Mucosa of gallbladder (tissue), 1 donor: ENCODE results near the gene ATP11C. TPM values are rescaled to one million over a fixed set of nuclear protein-coding genes. Genes with fewer than 3 reads are reported as not detected.

Experiments used
- DNase-seq: peaks from one replicate; pipeline ENCODE4 v3.0.0-alpha.2; 2020; ENCODE audit warnings: low spot score
- total RNA-seq: library from RNA; stranded (reverse); gene quantifications from one replicate; pipeline ENCODE4 v1.2.1, GENCODE V29; 2021
- donor health status: DM: no; HTN: no; CAD: no.

Gene ATP11C
- total RNA-seq, 1 donor from 2014 or later: 9.3 TPM

GRCh38 chrX:139804482-139804881, 128.4 kb downstream of the ATP11C start:
- DNase-seq: no peak

GRCh38 chrX:139803224-139803623, 129.6 kb downstream of the ATP11C start:
- no peak for DNase-seq

GRCh38 chrX:139802048-139802447, 130.8 kb downstream of the ATP11C start:
- DNase-seq: no peak

- DNase-seq: no peak
Measured at GRCh38 chrX:139801397-139801813, 131.4 kb downstream of the ATP11C start.

DNA sequence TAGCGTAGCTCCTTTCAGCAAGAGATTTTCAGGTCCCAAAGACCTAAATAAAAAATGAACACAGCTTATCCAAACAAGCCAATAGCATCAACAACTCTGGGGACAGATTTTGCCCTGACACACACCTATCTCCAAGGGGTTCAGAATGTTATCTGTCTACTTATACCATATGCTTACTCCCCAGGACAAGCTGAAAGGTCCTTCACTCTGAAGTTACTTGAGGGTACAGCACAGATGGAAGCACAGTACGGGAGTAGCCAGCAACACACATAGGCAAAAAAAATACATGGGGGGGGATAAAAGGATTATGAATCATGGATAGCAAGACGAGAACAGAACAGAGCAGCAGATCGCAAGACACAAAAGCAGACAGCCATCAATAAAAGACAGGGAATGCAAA, 134.2 kb downstream of the ATP11C start:
- DNase-seq: no peak

DNA sequence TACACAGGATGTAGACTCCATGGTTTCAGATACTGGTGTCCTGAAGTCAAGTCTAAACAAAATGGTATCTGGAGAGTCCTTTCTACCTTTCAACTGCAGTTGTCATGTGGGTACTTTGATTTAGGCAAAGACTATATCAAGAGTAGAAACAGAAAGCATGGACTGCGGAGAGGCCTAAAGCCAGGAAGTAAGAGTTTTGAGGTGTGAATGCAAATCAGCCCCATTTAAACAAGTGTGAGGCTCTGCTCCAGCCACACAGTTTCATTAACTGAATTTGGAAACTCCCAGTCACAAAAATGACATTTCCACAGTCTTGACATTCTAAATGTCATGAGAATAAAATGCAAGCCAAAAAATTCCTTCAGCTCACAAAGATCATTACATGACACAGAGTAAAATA, 137.7 kb downstream of the ATP11C start:
- no peak for DNase-seq

GRCh38 chrX:139787601-139788000, 145.3 kb downstream of the ATP11C start:
- no peak for DNase-seq

GRCh38 chrX:139784807-139785206, 148.0 kb downstream of the ATP11C start:
- DNase-seq: no peak

DNA sequence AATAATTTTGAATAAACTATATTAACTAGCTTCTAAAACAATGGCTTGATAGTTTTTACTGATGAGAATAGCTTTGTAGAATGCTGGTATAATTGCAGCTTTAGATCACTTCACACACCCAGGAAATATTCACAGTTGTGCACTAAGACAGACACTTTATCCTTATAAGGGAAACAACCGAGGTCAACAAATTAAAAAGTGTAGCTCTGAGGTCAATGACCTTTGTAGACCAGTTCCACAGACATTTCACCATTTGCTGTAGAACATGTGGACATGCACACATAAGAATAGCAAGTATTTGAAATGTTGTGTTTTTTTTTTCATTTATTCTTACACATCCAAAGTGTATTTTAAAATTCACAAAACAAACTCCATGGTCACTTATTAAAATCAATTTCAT, 148.9 kb downstream of the ATP11C start:
- no peak for DNase-seq

- DNase-seq: no peak
Measured at GRCh38 chrX:139783030-139783429, 149.8 kb downstream of the ATP11C start.

GRCh38 chrX:139776599-139776998, 156.3 kb downstream of the ATP11C start:
- no peak for DNase-seq

- no peak for DNase-seq
Measured at GRCh38 chrX:139770366-139770765, 162.5 kb downstream of the ATP11C start.

- no peak for DNase-seq
Measured at GRCh38 chrX:139766545-139766983, 166.3 kb downstream of the ATP11C start.

GRCh38 chrX:139762400-139763183, 170.3 kb downstream of the ATP11C start:
- DNase-seq: no peak

DNA sequence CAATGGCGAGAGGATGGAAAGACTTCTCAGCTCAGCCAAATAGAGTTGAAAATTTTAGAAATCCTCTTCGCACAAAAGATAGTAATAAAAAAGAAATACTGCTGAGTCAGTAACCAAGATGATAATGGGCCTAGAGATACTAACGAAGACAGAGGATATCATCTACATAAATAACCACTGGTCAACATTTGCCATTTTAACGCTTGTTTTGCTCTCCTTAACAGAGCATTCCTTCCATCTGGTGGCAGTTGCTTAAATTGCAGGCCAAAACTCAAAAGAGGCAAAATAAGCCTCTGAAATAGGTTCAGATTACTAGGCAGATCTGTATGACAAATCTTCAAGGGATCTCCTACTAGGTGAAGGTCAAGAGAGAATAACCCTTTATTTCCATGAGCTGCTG, 173.2 kb downstream of the ATP11C start:
- DNase-seq: no peak

DNA sequence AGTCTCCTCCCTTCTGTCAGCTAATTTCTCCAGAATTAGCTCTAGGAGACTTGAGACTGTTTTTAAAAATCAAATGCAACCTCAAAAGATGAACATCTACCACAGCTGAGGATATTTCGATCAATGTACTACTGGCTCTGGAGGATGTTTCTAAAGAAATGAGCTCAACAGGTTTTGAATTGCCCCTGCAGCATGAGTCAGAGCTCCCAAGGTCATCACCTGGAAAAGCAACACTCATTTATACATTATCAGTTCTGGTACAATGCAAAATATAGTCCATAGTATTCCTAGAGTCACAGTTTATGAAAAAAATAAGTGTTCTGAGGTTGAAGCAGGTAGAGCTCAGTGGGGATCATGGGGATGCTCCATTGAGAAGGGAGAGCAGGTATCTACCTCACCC, 174.0 kb downstream of the ATP11C start:
- no peak for DNase-seq

- DNase-seq: no peak
Measured at GRCh38 chrX:139758250-139758649, 174.6 kb downstream of the ATP11C start.

GRCh38 chrX:139751053-139751452, 181.8 kb downstream of the ATP11C start:
- no peak for DNase-seq

DNA sequence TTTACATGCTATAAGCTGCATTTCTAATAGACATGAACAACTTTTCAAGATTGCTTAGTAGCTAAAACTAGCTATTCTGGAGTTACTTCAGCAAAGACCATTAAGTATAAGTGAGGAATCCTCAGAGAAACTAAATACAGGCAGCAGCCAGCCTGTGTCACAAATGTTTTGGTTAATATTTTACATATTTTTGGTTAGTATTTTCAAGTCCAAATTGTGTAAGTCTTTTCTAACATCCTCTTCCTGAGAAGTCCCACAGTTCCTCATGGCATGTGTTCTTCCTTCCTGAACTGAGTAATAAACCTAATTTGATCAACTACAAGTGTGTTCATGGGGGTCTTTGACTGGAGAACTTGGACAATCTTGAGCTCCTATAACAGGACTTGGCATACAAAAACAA, 182.5 kb downstream of the ATP11C start:
- no peak for DNase-seq

GRCh38 chrX:139739138-139739537, 193.7 kb downstream of the ATP11C start:
- no peak for DNase-seq

DNA sequence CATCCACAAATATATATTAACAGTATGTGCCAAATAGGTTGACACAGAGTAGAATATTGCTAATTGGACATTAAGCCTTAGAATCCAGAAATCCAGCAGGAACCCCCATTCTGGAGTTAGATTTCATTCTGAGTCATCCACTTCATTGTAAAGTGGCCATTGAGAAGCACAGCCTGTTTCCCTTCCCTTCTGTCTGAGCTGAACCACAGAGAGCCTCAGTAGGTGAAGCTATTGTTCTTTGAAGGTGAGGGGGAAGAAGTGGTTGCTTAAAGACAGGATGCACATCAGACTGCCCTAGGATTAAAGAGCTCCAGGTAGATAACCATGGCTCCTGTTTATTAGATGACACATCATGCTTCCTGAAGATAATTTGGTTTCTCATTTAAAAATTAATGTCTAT, 194.3 kb downstream of the ATP11C start:
- DNase-seq: no peak

DNA sequence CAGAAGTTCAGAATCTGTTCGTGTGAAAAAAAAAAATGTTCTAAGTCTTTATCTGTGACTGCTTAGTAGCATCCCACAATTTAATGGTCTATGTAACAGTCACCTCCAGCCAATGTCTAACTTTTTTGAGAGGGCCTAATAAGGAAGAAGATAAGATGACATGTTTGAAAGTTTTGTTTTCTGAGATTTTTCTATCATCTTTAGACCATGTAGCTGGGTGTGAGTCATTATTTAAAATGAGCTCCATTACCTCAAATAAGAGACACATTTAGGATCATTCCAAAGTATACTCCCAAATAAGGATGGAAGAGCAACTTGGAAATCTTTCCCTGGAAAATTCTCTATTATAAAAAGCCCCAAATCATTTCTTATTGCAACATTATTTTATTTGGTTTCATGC, 196.7 kb downstream of the ATP11C start:
- no peak for DNase-seq

GRCh38 chrX:139734996-139735395, 197.9 kb downstream of the ATP11C start:
- DNase-seq: no peak

- DNase-seq: no peak
Measured at GRCh38 chrX:139725720-139726119, 207.1 kb downstream of the ATP11C start.
